ENCODE data around the gene ROR2. TPM values are rescaled to one million over a fixed set of nuclear protein-coding genes. Genes with fewer than 3 reads are reported as not detected.

The ROR2 gene
- total RNA-seq, 1 donor from 2014 or later = under 0.01 TPM

DNA sequence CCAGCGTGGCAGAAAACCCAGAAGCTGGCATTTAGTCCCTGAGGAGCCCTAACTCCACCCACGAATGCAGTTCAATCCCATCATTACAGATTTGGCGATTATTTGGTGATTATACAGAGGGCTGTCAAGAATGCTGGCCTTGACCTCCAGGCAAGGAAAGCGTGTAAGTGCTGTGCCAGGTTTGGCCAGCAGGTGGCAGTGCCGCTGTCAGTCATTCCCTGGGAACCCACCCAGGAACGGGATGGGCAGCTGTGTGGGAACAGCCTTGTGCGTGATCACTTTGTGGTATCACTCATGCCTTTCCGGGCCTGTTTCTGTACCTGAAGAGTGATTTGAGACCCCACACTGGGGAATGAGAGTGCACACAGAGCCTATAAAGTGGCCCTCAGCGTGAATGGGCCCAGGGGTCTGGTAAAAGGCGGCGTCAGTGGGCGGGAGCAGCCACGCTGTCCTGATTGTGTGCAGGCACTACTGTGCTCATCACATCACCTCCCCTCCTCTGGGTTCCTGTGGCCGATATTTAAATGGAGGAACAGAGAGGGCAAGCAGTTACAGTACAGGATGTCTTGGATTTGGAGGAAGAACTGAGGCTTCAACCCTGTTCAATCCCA, 215.6 kb downstream of the ROR2 start:
- peak; percentile 76 for DNase-seq

GRCh38 chr9:91733006-91733624, 216.9 kb downstream of the ROR2 start:
- DNase-seq = no peak

DNA sequence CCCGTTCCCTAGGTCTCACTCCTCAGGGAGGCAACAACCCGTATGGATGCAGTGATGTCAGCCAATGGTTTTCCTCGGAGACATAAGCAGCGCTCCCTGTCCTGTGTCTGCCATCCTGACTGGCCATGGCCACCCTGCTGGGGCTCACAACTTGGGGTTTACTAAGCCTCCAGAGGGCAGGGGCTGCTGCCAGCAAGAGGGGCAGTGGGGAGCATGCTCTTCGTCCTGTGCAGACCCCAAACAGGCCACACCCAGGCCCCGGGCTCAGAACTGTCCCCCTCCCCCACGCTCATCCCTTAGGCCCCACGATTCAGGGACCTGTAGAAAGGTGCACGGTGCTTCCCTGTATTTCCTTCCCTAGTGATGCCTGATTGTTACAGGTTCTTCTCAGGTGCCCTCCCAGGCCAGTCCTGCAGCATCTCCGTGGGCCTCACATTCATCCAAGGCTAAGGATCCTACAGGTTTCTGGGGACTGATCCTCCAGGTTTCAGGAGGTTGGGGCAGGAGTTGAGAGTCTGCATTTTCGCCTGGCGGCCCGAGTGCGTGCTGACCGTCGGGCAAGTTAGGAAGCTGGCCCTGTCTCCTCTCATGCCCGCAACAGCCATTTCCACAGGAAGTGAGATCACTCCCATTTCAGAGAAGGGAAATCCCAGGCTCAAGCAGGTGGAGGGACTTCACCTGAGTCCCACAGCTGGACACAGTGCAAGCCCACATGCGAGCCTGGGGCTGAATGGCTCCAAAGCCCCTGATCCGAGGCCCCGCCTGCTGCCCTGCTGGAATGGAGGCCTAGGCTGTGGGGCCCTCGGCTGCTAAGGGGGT, 217.6 kb downstream of the ROR2 start:
- peak; percentile 23 for DNase-seq

GRCh38 chr9:91730806-91731205, 219.2 kb downstream of the ROR2 start:
- no peak for DNase-seq

- no peak for DNase-seq
These were observed 220.5 kb downstream of the ROR2 start for GRCh38 chr9:91729558-91729842.

GRCh38 chr9:91727972-91728371, 222.1 kb downstream of the ROR2 start:
- no peak for DNase-seq

- DNase-seq = peak; percentile 67
These were observed 222.6 kb downstream of the ROR2 start for GRCh38 chr9:91727316-91727861.

DNA sequence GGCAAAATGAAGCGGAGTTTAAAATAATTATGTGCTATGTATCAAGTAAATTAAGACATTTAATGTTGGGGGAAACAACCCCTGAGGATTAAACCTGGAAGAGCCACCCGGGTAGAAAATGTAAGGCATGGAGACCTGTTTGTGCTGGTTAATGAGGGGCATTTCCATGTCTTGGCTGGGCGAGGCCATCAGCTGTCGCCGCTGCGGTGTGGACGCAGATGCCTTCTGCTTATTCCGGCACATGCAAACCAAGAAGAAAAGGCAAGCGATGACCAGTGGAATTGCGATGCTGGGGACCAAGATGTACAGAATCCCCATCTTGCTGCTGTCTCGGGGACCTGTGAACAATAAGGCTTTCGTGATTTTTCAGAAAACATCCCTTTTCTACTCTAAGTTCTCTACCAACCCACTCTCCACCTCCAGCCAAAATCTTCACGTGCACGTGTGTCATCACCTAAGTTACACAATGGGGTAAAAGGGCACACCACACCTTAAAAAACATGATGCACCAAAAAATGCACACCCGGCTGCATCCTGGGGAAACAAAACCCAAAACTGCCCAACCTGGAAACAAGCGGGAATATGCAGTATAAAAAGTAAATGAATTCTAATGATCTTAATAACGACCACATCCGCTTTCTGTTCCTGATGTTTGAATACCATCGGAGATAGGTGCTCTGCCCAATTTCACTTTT, 223.5 kb downstream of the ROR2 start:
- DNase-seq = no peak

DNA sequence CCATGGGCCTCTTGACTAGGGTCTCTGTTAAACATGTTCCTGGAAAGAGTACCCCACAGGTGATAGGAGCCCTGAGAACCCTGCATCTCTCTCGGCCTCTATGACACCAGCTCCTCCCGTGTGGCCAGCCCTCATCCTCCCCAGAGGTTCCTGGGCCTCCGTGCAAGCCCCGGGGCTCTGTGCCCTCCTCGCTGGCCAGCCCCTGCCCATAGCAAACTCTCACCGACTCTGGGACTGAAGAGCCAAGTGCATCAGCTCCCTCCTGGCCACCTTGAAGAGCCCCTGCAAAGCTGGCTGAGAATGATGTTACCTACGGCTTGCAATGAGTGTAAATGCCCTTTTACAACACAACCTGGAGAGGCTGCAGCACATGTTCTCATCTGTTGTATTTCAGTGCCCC, 224.4 kb downstream of the ROR2 start:
- DNase-seq = no peak

DNA sequence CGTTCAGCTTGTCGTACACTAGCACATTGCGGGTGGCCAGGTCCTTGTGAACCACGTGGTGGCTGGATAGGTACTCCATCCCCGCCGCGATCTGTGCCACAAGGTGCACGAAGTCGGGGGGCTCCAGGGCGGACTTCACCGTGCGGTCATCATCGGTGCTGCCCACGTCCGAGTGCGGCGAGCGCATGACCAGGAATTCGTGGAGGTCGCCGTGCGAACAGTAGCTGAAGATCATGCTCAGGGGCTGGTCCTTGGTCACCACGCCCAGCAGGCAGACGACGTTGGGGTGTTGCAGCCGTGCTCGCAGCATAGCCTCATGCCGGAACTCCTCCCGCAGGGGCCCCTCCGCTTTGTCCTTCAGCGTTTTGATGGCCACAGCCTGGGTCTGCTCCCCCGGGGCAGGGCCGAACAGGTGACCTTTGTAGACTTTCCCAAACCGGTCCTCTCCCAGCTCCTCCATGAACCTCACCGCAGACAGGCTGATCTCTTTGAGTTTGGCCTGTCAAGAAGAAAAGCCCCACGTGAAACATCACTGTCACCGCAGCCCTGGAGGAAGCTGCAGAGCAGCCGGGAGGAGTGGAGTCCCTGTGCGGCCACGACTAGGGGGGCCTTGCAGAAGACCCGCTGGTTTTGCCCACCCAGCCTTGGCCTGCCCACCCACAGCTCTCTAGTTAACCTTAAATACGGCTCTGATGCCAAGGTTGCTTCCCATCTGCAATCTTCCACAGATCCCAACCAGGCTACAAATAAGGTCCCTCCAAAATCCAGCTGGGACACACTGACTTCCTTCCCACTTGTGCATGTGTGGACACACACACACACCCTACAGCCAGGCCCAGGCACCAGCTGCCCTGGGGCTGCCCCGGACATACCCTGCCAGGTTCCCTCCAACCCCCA, 225.2 kb downstream of the ROR2 start:
- no peak for DNase-seq

- no peak for DNase-seq
These were observed 226.0 kb downstream of the ROR2 start for GRCh38 chr9:91724068-91724440.

- no peak for DNase-seq
These were observed 226.5 kb downstream of the ROR2 start for GRCh38 chr9:91723420-91724067.

GRCh38 chr9:91720751-91721705, 229.0 kb downstream of the ROR2 start:
- no peak for DNase-seq

- DNase-seq = no peak
These were observed 229.7 kb downstream of the ROR2 start for GRCh38 chr9:91720313-91720712.

DNA sequence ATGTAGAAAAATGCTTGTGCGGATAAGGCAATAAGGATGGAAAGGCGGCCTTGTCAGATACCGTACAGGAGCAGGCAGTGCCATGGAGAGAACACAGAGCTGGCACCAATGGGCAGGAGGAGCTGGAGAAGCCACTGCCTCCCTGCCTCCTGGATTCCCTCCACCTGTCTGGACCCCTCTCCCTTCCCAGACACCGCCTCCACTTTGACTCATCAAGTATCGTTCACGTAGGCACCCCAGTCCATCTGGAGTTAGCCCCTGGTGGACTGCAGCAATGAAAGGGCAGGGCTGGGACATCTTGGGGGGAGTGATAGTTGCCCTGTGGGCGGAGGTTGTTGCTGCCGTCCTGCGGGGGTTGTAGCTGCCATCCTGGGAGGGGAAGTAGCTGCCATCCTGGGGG, 232.0 kb downstream of the ROR2 start:
- no peak for DNase-seq

DNA sequence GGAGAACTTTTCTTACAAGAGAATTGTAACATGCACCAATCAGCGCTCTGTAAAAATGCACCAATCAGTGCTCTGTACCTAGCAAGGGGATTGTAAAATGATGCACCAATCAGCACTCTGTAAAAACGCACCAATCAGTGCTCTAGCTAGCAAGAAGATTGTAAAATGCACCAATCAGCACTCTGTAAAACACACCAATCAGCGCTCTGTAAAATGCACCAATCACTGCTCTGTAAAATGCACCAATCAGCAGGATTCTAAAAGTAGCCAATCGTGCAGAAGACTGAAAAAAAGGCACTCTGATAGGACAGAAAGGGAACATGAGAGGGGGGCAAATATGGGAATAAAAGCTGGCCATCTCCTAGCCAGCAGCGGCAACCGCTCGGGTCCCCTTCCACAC, 233.2 kb downstream of the ROR2 start:
- DNase-seq = no peak

GRCh38 chr9:91716239-91716638, 233.8 kb downstream of the ROR2 start:
- DNase-seq = no peak

DNA sequence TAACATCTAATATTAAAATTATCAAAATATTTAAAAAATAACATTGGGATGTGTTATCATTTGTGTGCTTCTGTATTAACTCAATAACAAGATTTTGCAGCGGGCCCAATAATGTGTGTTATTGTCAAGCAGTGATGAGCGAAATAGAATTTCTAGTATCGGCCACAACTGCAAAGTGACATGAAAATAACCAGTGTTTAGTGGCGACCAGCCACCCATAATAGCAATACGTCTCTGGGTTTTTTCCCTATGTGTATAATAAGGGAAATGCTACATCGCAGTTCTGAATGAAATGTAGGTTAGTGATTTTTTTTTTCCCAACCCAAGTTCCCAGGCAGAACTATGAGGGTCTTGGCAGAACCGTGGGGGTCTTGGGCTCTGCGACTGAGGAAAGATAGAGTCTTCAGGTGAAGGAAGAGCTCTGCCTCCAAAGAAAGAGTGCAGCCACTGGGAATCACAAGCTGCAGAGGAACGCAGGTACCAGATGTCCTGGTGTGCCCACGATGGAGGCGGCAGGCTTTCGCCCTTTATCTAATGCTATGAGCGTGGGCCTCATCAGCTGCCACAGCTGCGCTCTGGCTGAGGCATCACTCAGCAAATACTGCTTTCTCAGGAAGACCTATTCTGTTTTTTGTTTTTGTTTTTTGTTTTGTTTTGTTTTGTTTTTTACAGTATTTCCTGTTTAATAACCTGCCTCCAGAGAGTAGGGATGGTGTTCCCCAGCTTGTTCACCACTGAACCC, 235.0 kb downstream of the ROR2 start:
- DNase-seq = no peak

- DNase-seq = peak; percentile 62
These were observed 235.8 kb downstream of the ROR2 start for GRCh38 chr9:91714020-91714806.

Data from dermis blood vessel endothelial cell (primary cell).